ENCODE results near the gene MPHOSPH8.

Gene MPHOSPH8

GRCh38 chr13:19658831-19659230 lies 25.4 kb downstream of the MPHOSPH8 start:
- H3K4me2 ChIP-seq (ENCODE audit: low read depth, low read length): no peak overlapping the region
- no peak overlapping the region for H3K27ac ChIP-seq (ENCODE audit: low read length)
- no peak for DNase-seq
- no peaks in the 10 kb centered on the region for H3F3A ChIP-seq (ENCODE audit: insufficient read depth, low read length)
- no peaks in the 10 kb centered on the region for H3K9me3 ChIP-seq (replicated peaks; ENCODE audit: insufficient read depth, low read length)
- H3K36me3 ChIP-seq (replicated peaks; ENCODE audit: insufficient read depth, low read length): no peaks in the 10 kb centered on the region
- H3K79me2 ChIP-seq (ENCODE audit: low read length): no peaks in the 10 kb centered on the region
- no peaks in the 10 kb centered on the region for H3K27me3 ChIP-seq (replicated peaks; ENCODE audit: insufficient read depth, low read length)
- H3K9ac ChIP-seq (ENCODE audit: low read length): no peak overlapping the region
- no peak overlapping the region for H3K4me3 ChIP-seq (ENCODE audit: low read length)
- no peak for TF ChIP-seq CTCF (IDR thresholded peaks at IDR 0.05; ENCODE audit: low read length)
- TF ChIP-seq EZH2phosphoT487 (IDR thresholded peaks at IDR 0.05; ENCODE audit: low read length): no peak
- TF ChIP-seq EZH2 (optimal IDR thresholded peaks at IDR 0.05; ENCODE audit: low read depth, low read length): no peak
- H3K9me2 ChIP-seq (replicated peaks; ENCODE audit: insufficient read depth, low read length): no peaks in the 10 kb centered on the region
- H2AFZ ChIP-seq (ENCODE audit: low read length): no peak overlapping the region
- H4K20me1 ChIP-seq (ENCODE audit: insufficient read depth, low read length): no peaks in the 10 kb centered on the region
- 0 out of 2 replicates have a peak, but pooled peaks cover 6% of the 10 kb centered on the region for H3K4me1 ChIP-seq (ENCODE audit: low read length)

GRCh38 chr13:19661126-19661525 lies 27.7 kb downstream of the MPHOSPH8 start:
- Histone ChIP-seq H3F3A (ENCODE audit: insufficient read depth, low read length) (no peaks in the 10 kb centered on the region), H3K79me2 (ENCODE audit: low read length) (no peaks in the 10 kb centered on the region), H3K27me3 (replicated peaks; ENCODE audit: insufficient read depth, low read length) (no peaks in the 10 kb centered on the region), H3K4me2 (ENCODE audit: low read depth, low read length) (no peak overlapping the region), H3K9ac (ENCODE audit: low read length) (no peak overlapping the region), H3K36me3 (replicated peaks; ENCODE audit: insufficient read depth, low read length) (no peaks in the 10 kb centered on the region), H3K9me2 (replicated peaks; ENCODE audit: insufficient read depth, low read length) (no peaks in the 10 kb centered on the region), H2AFZ (ENCODE audit: low read length) (no peak overlapping the region), H4K20me1 (ENCODE audit: insufficient read depth, low read length) (no peaks in the 10 kb centered on the region), H3K27ac (ENCODE audit: low read length) (no peak overlapping the region), H3K9me3 (replicated peaks; ENCODE audit: insufficient read depth, low read length) (no peaks in the 10 kb centered on the region), H3K4me1 (ENCODE audit: low read length) (0 out of 2 replicates have a peak, but pooled peaks cover 6% of the 10 kb centered on the region), H3K4me3 (ENCODE audit: low read length) (no peak overlapping the region)
- DNase-seq: no peak
- TF ChIP-seq CTCF (IDR thresholded peaks at IDR 0.05; ENCODE audit: low read length) (no peak), EZH2phosphoT487 (IDR thresholded peaks at IDR 0.05; ENCODE audit: low read length) (no peak), EZH2 (optimal IDR thresholded peaks at IDR 0.05; ENCODE audit: low read depth, low read length) (no peak)

- Histone ChIP-seq H3K4me1 (ENCODE audit: low read length) (0 out of 2 replicates have a peak, but pooled peaks cover 6% of the 10 kb centered on the region), H4K20me1 (ENCODE audit: insufficient read depth, low read length) (no peaks in the 10 kb centered on the region), H3K27me3 (replicated peaks; ENCODE audit: insufficient read depth, low read length) (no peaks in the 10 kb centered on the region), H3K9ac (ENCODE audit: low read length) (no peak overlapping the region), H3K79me2 (ENCODE audit: low read length) (no peaks in the 10 kb centered on the region), H3K4me3 (ENCODE audit: low read length) (no peak overlapping the region), H2AFZ (ENCODE audit: low read length) (no peak overlapping the region), H3F3A (ENCODE audit: insufficient read depth, low read length) (no peaks in the 10 kb centered on the region), H3K9me3 (replicated peaks; ENCODE audit: insufficient read depth, low read length) (no peaks in the 10 kb centered on the region), H3K4me2 (ENCODE audit: low read depth, low read length) (no peak overlapping the region), H3K27ac (ENCODE audit: low read length) (no peak overlapping the region), H3K9me2 (replicated peaks; ENCODE audit: insufficient read depth, low read length) (no peaks in the 10 kb centered on the region), H3K36me3 (replicated peaks; ENCODE audit: insufficient read depth, low read length) (no peaks in the 10 kb centered on the region)
- TF ChIP-seq EZH2 (optimal IDR thresholded peaks at IDR 0.05; ENCODE audit: low read depth, low read length) (no peak), CTCF (IDR thresholded peaks at IDR 0.05; ENCODE audit: low read length) (no peak), EZH2phosphoT487 (IDR thresholded peaks at IDR 0.05; ENCODE audit: low read length) (no peak)
- no peak for DNase-seq
These were observed 28.1 kb downstream of the MPHOSPH8 start for GRCh38 chr13:19661561-19661960.

Data from MM.1S (cell line).